HG03469 (cell line): ENCODE data around the gene LRRC32.

Experiments used
- ATAC-seq: cut with Tn5 transposase; IDR thresholded peaks from one replicate; pipeline ENCODE4 v1.9.1; 2021; ENCODE audit warnings: mild to moderate bottlenecking, moderate library complexity, moderate number of reproducible peaks; ENCODE audit not compliant: unreplicated experiment

LRRC32 gene

DNA sequence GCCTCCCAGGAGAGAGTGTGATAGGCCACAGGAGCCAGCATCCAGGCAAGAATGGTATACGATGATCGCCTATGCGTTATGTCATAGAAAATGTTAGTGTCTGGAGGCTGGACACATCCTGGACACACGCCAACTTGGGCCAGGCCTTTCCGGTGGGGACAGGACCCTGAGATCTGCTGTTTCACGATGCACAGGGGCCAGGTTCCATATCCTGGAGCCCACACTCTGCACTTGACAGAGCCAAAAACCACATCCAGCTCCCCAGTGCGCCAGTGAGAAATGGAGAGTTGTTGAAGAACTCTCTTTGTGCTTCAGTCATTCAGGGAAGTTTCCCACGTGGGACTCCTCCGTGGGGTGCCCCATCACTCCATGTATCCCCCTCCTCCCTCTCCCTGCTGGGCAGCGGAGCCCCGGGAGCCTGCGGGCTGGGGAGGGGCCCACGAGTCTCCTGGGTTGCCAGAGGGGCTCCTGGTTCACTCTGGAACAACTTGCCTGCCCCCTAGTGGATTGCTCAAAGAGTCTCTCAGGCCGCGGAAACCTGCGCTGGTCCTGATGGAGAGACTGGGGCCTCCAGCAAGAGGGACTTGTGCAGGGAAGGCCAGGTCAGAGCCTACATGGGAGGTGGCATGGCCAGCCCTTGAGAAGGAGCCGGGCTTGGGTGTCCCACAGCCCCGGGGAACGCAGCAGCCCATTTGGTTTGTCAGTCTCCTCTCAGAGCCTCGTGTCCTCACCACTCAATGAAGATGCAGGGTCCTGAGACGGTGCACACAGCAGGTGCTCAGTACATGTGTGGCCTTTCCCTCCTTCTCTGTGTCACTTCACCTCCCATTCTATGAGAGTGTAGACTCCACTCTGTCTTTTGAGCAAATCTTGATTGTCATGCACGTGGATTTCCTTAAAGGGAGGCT, 10.2 kb upstream of the LRRC32 start:
- ATAC-seq: no peak

- ATAC-seq: no peak
Observed at GRCh38 chr11:76678321-76678720, 7.8 kb upstream of the LRRC32 start.

- ATAC-seq: no peak
Observed at GRCh38 chr11:76677458-76677765, 6.9 kb upstream of the LRRC32 start.

DNA sequence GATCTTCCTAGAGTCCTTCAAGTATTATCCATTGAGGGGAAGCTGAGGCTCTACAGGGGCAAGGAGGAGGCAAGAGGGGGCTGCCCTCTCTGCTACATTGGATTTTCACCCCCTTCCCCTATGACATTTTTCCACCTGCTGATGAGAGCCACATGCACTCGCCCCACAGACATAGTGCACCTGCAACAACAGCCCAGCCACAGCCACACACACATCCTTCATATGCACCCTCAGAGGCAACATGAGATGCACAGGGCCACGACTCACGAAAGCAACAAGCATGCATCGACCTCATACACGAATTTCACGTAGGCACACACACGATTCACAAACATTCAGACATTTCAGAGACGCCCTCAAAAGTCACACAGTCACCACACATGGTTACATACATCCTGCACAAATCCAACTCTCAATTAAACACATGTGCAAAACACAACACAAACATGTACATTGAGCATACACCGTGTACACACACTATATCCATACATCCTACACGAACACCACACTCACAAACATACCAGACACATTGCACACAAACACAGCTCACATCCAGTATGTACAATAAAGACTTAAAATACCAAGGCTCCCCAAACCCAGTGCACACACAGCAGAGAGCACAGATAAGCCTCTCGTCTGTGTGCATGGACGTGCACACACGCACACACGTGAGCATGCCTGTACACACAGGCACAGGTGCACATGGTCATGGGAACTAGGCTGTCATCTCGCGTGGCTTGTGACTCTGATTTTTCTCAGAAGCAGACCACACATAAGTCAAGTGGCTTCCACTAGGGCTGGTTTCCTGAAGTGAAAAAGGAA, 6.3 kb upstream of the LRRC32 start:
- ATAC-seq: no peak

DNA sequence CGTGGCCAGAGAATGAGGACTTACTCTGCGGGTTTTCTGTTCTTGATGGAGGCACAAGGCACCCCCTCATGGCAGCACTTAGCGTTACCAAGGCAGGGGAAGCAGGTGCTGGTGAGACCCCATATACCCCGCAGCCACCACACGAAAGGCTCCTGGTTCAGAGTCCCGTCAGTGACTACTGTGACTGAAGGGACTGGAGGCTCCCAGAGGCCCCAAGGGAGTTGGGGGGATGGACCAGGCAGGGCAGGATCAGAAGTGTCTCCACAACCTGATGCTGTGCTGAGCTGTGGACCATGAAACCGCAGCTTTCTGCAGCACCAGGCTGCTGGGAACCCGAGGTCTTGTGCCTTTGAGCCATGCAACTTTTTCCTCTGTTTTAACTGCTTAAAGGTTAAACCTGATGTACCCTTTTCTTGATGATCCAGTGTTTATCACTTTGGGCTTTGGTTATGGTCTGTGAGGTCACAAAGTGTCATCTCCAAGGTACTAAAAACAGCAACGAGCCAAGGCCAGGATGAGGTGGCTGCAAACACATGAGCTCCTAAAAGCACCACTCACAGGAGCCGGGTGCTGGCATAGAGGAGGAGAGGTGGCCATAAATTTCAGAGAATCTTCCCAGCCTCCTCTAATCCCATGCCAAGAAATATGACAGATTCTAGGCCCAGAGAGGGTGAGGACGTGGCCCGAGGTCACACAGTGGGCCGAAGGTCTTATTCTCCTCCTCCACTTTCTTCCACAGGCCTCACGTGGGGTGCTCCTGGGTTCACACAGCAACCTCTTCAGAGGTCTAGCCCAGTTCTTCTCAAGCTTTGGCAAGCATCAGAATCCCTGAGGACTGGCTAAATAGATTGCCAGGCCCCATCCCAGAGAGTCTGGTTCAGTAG, 4.2 kb upstream of the LRRC32 start:
- ATAC-seq: no peak

GRCh38 chr11:76673176-76674142, 2.9 kb upstream of the LRRC32 start:
- ATAC-seq: no peak

DNA sequence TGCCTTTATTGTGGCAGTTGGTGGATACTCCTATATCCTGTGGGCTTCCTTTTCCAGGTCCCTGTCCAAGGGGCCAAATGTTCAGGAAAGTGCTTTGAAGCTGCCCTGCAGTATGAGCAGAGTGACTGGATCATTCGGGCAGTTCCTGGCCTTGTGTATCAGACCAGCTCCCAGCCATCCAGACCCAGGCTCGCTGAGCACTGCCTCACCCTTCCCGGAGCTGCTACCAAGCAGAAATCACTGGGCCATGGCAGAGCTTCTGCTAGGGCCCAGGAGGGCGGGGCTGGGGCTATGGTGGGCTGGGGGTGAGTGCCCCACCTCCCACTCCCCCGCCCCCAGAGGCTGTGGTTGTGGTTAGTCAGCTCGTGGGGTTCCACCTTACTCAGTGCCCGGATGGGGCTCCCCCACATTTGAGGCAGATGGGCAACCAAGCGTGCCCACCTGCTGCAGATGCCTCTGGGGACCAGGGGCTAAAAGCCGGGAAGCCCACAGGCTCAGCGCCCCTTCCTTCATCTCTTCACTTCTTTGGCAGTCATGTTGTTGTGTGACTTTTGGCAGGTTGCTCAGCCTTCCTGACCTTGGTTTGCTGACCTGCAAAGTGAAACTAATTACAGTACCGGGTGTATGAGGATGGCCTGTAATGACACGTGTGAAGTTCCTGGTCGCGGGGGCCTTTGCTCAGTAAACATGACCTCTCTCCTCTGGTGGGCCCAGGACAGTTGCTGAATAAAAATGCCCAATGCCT, 2.1 kb upstream of the LRRC32 start:
- ATAC-seq: peak; percentile 41

GRCh38 chr11:76671626-76672309, 1.2 kb upstream of the LRRC32 start:
- no peak for ATAC-seq

- no peak for ATAC-seq
Observed at GRCh38 chr11:76671237-76671592, 668 bp upstream of the LRRC32 start.

DNA sequence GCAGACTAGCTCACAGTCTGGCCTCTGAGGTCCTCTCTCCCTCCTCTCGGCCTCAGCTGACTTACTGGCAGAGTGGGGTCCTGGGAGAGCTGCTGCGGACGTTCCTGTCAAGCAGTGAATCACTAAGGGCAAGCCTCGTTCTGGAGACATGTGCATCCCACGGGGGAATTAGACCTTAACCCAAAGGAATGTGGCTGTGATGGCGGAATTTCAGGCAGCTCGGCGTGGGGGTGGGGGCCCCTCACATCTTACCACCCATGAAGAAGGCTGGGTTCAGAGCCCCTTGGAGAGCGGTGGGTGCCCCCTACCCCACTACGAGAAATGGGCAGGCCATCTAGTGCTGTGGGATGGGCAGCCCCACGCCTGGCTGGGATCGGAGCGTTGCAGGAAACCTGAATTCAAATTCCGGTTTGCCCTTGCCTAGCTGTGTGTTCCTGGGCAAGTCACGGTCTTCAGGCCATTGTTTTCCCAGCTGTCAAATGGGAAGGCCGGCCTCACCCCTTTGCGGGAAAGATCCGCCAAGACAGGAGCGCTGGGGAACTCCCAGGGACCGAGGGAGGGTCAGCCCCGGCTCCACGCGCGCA, 554 bp downstream of the LRRC32 start:
- ATAC-seq: no peak

- no peak for ATAC-seq
Observed at GRCh38 chr11:76668362-76669155, 2.0 kb downstream of the LRRC32 start.

DNA sequence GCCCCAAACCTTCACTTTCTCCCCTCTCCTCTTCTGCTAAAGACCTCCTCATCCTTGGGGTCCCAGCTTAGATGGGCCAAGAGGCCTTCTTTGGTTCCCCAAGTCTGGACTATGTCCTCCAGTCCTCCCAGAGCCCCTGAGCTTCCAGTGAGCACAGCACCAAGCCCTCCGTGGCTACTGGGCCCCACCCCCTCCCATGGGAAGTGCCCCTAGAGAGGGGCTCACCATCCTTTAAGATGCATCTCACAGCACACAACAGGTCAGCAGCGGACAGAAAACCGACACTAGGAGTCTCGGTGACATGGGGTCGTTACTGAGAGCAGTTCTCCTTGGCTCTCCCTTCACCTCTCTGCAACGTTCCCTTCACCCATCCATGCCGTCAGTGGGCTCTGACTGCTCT, 2.7 kb downstream of the LRRC32 start:
- ATAC-seq: no peak

DNA sequence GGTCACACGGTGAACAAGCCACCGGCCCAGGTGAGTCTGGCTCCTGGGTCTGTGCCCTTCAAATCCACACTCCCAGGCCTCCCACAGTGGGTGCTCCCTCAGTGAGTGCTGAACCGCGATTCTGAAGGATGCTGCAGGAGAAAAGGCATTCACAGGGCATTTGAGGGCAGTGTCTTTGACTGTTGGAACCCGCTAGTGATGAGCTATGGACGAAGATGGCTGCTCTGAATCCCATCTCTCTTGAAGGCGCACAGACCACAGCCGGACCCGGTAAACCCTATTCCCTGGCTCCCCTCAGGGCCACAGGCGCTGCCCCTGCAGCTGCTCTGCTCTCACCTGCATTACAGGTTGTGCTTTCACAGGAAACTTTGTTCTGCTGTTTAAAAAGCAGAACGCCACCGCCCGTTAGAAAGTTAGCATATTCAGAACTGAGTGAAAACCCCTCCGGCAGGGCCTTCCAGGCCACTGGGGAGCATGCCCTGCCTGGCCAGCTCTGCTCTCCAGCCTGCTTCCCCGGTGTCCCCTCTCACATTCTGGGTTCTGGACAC, 3.2 kb downstream of the LRRC32 start:
- no peak for ATAC-seq

DNA sequence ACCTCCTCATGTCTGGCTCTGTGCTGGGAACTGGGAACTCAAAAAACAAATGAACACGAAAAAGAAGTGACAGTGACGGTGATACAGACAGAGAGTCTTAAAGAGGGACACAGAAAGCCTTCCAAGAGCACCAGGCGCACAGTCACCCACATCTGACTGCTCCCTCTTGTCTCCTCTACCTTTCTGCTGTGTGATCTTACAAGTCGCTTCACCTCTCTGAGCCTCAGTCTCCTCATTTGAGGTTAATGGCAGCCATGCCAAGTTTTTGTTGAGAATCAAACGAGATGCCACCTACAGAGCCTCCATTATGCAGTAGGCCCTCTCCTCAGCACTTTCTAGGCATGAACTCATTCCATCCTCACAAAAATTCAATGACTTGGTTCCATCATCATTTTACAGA, 3.7 kb downstream of the LRRC32 start:
- ATAC-seq: no peak

DNA sequence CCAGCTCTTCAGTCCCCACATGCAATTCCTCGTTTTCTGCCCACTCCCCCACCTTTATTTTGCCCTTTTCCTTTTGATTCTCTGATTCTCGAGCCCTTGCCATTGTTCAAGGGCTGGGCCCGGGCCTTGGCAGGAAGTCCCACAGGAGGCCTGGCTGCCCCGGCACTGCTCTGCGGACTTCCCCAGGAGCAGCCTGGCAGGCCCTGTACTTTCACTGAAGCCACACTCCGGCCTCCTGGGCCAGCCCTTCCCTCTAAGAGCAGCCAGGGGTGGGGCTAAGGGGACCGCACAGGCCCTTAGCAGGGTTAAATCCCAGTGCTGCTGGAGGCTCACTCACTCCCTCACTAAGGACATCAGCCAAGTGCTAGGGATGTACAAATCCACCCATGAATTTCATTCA, 4.1 kb downstream of the LRRC32 start:
- no peak for ATAC-seq

DNA sequence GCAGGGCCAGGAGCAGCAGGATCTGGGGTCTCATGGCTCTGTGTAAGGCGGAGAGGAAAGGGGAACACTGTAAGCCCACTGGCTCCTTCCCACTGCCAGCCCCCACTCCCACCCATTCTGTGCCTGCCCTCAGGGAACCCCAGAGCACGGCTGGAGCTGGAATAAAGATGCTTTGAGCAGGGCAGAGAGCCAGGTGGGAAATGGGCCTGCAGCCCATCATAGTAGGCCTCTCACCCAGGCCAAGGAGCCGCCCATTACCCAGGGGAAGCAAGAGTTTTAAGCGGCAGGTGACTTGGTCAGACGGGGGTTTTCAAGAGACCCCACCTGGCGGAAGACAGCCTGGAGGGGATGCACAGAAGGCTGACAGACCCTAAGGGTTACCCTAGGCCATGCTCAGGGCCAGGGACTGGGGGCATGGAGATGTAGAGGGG, 4.6 kb downstream of the LRRC32 start:
- ATAC-seq: no peak

GRCh38 chr11:76665172-76665571, 5.4 kb downstream of the LRRC32 start:
- no peak for ATAC-seq
